Right ventricle myocardium inferior (tissue), 1 donor: ENCODE data around the gene MRPL24. TPM values are rescaled to one million over a fixed set of nuclear protein-coding genes. Genes with fewer than 3 reads are reported as not detected.

Experiments
- ATAC-seq: fragments of 200-7000 bp; cut with Tn5 transposase; one replicate; pipeline ENCODE4 v1.9.1; 2020; ENCODE audit warnings: mild to moderate bottlenecking, moderate library complexity
- DNase-seq: peaks from one replicate; pipeline ENCODE4 v3.0.0; 2021; ENCODE audit errors: missing footprints
- intact Hi-C: fragments of 100-400 bp; cut with DNase I; formaldehyde crosslinking; loops from one replicate; pipeline ENCODE4 v1.11.0; 2022
- total RNA-seq: library from RNA; stranded (reverse); fragmentation: NEBNext Ultra II Directional; extraction: Animal tissue kit (Norgen Biotek cat#: 25700); gene quantifications from one replicate; pipeline ENCODE4 v1.2.1, GENCODE V29; 2021
- donor health status: DM: no; HTN: yes; CAD: no; lungs with severe emphysema.

Gene MRPL24
- total RNA-seq, 1 donor from 2014 or later = 103 TPM

DNA sequence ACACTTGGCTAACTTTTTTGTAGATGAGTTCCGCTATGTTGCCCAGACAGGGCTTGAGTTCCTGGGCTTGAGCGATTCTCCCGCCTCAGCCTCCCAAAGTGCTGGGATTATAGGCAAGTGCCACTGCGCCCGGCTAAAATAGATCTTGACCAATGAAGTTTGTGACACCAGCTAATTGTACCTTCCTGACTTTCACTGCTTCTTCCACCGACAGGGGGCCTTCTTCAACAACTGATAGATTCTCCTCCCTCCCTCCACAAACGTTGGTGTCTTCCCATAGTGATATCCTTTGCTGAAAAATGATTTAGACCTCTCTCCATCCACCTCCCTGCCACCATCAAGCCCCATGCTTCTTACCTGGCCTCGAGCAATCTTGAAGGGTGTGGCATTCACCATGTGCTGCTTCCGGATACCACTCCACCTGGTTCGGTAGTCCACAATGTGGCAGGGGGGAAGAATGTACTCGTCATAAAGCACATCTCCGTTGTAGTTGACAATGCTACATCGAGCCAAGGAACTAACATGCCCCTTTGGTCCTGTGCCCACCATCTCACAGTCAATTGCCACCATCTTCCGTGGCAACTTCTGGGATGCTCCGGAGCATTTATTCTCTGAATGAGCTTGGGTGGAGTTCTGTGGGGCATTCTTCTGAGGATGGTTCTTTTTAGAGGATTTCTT lies 14.2 kb downstream of the MRPL24 start:
- ATAC-seq = no peak
- no peak for DNase-seq
- intact Hi-C loops = no loop called here

DNA sequence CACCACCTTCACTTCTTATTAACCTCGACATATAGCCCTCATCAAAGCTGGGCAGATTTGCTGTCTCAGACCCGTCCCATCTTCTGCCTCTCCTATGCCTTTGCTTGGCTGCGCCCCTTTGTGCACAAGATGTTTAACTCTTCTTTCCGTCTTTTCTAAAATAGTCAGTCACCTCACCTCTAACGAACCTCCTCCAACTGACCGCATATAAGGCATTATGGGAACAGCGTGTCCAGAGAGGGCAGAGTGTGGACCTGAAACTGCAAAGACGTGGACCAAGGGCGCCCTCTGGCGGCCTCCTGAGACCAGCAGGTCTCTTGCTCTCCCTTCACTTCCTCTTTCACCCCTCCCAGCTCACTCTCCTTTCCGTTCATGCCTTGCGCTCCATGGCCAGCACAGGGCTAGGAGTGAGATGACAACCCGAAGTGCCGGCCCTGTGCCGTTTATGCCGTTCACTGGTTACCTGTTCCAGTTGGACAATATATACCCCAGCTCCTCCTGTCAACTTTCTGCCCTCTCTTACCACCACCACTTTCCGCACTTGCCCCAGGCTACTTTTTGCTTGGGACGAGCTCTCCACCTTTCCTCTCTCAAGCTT lies 15.1 kb downstream of the MRPL24 start:
- ATAC-seq (peak; percentile 75), DNase-seq (peak; percentile 94)
- intact Hi-C loops = loop anchor here (1.0 kb wide), 1 partner anchor 36 kb away; no protein-coding TSS in a partner anchor

DNA sequence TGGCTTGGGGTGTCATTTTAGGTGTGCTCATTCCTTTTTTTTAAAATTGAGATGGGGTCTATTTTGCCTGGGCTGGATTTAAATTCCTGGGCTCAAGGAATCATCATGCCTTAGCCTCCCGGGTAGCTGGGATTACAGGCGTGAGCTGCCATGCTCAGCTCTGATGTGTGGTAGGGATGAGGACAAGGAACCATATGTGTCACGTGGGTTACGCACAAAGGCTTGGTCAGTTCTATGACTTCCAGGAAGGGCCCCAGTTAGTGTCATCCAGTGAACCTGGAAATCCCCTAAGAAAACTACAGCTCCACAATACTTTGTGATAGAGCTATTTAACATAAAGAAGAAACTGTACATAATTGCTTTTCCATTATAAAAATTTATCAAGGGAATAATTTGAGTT lies 19.4 kb downstream of the MRPL24 start:
- DNase-seq (no peak), ATAC-seq (no peak)
- intact Hi-C loops = no loop called here

- DNase-seq (peak; percentile 25), ATAC-seq (no peak)
- intact Hi-C loops = no loop called here
Measured at GRCh38 chr1:156721131-156721530, 19.8 kb downstream of the MRPL24 start.

DNA sequence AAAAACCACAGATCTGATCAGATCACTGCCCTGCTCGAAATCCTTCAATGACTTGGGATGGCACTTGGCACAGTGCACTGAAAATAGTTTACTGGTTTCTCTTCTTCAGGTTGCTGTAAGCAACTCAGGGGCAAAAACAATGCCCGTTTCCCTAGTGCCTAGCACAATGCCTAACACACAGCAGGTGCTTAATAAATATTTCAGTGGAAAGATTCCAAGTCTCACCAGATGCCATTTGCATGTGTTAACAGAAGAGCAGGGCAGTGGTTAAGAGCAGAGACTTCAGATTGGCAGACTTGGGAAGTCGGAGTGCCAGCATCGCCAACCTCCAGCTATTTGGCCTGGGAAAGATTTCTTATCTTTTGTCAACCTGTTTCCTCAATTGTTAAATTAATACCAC lies 23.5 kb downstream of the MRPL24 start:
- ATAC-seq = no peak
- intact Hi-C loops = no loop called here
- DNase-seq = peak; percentile 5

DNA sequence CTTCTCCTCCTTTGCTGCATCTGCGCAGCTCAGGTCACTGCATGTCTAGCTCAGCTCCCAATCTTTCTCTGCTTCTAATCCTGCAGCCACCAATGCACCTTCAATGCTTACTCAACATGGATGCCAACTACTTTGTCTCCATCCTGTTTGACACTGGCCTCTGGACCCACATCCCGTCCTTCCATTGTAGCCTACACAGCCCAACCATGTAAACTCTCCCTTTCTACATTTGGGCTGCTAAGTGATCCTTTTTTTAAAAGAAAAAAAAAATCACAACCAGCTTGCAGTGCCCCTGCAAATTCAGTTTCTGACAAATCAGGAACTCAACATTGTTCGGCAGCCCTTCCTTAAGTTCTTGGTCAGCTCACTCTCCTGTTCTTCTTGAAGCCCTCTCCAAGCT lies 26.1 kb downstream of the MRPL24 start:
- intact Hi-C loops = no loop called here
- DNase-seq (no peak), ATAC-seq (no peak)

- ATAC-seq = no peak
- intact Hi-C loops = no loop called here
- peak; percentile 20 for DNase-seq
Measured at GRCh38 chr1:156712626-156713025, 28.3 kb downstream of the MRPL24 start.

DNA sequence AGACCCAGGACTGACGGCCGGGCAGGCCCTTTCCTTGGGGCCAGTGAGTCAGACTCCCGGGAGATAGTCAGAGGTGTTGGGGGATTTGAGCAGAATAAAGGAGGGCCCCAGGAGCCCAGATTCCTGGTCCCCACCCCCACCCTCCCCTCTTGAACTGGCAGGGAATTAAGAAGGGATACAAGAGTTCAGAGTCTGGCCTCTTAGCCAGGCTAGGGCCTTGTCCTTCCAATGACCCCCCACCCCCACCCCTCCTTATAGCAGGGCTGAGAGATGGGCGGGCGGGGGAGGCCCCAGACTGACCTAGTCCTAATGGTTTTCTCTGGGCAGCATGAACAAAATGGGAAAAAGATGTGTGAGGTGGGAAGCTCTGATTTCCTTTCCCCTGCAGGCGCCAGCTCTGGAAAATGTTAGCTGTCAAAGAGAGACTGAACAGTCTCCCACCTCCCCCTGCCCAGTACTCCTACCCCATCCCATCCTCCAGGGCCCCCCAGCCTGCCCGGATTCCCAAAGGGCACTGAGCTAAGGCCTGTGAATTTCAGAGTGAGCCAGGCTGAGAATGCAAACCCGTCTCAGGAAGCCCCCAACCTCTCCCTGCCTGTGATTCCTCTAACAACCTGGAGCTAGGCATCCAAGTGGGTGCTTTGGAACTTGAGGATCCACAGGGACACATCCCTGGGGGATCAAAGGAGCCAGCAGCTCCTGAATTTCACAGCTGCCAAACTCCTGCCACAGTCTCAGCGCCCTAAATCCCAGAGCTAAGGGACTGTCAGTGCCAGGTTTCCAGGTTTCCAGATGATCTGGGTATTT lies 29.7 kb downstream of the MRPL24 start:
- DNase-seq = no peak
- intact Hi-C loops = no loop called here

DNA sequence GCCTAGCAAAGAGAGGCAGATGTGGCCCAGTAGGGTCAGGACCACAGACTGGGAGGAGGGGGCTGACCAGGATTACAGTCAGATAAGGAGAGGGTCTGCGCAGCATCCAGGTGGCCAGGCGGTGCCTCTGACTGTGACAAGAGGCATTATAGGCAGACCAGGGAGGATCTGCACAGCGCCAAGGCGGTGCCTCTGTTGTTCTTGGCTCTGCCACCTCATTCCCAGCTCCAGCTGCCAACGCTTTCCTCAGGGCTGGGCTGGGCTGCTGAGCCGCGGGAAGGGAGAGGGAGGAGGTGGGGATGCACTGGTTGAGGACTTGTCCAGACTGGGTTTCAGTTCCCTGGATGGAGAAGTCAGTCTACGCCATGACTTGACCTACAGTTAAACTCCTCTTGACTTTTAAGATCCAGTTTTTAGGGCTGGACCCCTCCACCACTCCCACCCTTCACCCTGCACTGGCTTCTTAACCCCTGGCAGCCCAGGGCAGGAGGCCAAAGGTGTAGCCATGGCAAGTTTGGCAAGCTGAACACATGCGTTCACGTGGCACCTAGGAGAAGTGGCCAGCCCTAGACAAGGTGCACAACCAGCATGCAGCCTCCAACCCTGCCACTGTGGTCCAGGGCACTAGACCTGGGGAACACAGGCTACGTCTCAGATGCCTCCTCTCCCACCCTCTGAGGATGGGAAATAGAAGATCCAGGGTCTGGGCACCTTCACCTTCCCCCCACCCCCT lies 31.0 kb downstream of the MRPL24 start:
- ATAC-seq = peak; percentile 75
- intact Hi-C loops = no loop called here
- no peak for DNase-seq

More for the DNA sequence above, 29.7 kb downstream of the MRPL24 start:
- ATAC-seq = no peak

DNA sequence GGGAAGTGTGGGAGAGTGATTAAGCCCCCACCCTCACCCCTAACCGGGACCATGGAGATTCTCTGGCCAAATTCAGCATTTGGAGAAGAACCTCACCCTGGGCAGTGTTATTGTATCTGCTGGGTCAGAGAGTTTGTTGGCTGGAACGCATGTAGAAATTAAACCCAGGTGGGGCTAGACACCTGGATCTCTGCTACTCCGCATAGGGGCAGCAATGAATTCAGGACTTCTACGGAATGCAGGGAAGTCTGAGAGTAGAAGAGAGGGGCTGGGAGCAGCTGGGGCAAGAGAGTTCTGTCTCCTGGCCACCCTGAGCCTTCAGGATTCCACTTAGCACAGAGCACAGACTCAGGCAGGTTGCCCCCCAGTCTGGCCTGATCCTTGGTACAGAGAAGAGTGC lies 31.9 kb downstream of the MRPL24 start:
- intact Hi-C loops = no loop called here
- ATAC-seq (no peak), DNase-seq (no peak)

DNA sequence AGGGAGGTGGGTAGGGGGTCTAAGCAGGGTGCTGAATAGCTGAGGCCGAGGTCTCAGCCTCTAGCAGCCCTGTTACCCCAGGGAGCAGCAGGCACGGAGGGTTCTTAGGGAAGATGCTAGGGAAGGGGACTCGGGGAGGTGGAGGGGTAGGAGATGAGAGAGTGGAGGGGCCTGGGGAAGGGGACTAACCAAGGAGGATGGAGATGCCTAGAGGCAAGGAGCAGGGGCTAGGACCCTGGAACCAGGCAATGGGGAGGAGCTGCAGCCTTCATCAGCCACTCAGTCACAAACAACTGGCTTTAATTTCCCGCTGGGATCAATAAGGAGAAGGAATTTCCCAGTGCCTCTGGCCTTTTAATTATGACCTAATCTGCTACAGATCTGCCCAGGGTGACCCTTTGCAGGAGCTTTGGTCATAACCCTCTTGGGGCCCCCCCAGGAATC lies 32.6 kb downstream of the MRPL24 start:
- no peak for DNase-seq
- no peak for ATAC-seq
- intact Hi-C loops = no loop called here

- intact Hi-C loops = no loop called here
- DNase-seq = peak; percentile 25
- no peak for ATAC-seq
Measured at GRCh38 chr1:156707417-156708217, 33.3 kb downstream of the MRPL24 start.

DNA sequence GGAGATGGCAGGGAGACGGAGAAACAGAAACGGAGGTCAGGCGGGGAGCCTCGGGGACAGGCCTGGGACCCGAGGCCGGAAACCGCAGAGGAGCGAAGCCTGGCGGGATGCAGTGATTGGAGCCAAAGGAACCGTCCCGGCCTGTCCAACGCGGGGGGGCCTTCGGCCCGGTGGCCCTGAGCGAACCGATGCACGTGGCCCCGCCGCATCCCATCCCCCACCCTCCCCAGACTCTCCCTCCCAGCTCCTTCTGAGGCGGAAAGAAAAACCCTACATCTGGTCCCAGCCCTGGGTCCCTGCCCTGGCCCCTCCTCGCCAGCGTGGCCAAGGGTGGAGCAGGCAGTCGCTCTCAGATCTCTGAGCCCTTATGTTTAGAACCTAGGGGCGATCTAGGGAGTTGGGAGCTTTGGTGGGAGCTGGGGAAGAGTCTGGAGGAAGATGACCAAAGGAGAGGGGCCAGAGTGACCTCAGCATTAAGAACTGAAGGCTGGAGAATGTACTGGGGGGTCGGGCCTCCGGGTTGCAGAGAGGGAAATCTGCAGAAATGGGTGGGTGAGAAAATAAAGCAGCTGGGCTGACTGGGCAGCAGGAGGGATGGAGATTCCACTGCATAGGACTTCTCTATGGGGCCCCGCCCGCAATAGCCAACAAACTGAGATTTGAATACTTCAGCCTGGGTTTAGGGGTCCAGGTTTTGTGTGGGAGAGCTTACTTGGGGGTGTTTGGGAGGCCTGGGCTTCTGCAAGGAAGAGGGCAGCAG lies 34.1 kb downstream of the MRPL24 start:
- DNase-seq (peak; percentile 67), ATAC-seq (peak; percentile 68)
- intact Hi-C loops = no loop called here

DNA sequence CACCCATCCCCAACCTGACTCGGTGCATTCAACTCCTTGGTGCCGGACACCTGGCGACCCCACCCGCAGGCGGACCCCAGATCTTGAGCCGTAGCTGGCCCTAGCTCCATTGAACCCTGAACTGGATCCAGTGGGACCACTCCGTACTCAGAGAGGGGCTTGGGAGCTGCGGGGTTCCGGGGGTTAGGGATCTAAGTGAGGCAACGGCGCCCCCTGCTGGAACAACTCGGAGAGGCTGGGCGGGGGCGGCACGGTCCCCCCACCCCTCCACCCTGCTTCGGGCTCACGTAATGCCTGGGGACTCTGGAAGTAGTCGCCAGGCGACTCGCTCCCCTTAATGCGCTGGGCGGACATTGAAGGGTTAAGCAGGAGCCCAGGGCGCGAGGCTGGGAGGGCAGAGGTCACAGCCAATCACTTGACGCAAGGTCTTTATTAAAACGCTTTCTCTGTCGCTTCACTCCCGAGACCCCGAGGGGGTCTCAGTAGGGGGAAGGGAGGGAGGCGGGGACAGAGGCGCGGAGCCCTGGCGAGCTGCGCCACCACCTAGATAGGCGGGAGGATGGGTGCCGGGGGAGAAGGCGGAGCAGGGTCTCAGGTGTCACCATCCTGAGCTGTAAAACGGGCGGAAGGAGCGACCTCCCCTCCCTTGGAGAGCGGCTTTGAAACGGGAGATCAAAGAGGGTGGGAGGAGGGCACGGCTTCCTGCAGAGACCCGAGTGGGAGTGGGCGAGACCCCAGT lies 34.8 kb downstream of the MRPL24 start:
- ATAC-seq (peak; percentile 55), DNase-seq (peak; percentile 74)
- intact Hi-C loops = no loop called here

GRCh38 chr1:156705321-156705917 lies 35.5 kb downstream of the MRPL24 start, which contains the start of gene CRABP2:
Gene CRABP2, minus strand, starts transcription at chr1:156705583. Its CDS starts 137 bp downstream, at chr1:156705446.
- ATAC-seq = no peak
- peak; percentile 50 for DNase-seq
- intact Hi-C loops = no loop called here

- intact Hi-C loops = no loop called here
- ATAC-seq (no peak), DNase-seq (peak; percentile 53)
Measured at GRCh38 chr1:156704930-156705320, 36.0 kb downstream of the MRPL24 start.
